CD4-positive, alpha-beta T cell (primary cell): ENCODE measurements around the gene CACHD1. TPM values are rescaled to one million over a fixed set of nuclear protein-coding genes. Genes with fewer than 3 reads are reported as not detected.

Source experiments
- ATAC-seq: fragments of 200-7000 bp; cut with Tn5 transposase; one replicate; pipeline ENCODE4 v1.10.0; 2022; ENCODE audit warnings: mild to moderate bottlenecking; ENCODE audit not compliant: poor library complexity
- CTCF ChIA-PET: fragments of 350-600 bp; sonication (Branson Sonifier 250); formaldehyde crosslinking; loops from one replicate; lab custom pipeline; 2021; ENCODE audit warnings: antibody characterized with exemption, inconsistent platforms; lab: Charles Lee
- POLR2A ChIA-PET: fragments of 350-600 bp; sonication (Branson Sonifier 250); formaldehyde crosslinking; loops from one replicate; lab custom pipeline; 2021; ENCODE audit warnings: antibody characterized with exemption, inconsistent platforms; lab: Charles Lee
- DNase-seq, 14 experiments: peaks; one replicate each; pipeline ENCODE4 v3.0.0-alpha.2; 2013 to 2020; ENCODE audit warnings: mixed read lengths in 2 of 14
- H3K27ac ChIP-seq, 2 donors: one replicate each; pipeline versions ENCODE4 v1.5.1 to v1.7.0; 2013; ENCODE audit warnings: low read length in 2 of 2, low read depth in 1 of 2, mild to moderate bottlenecking in 1 of 2
- H3K27me3 ChIP-seq, 2 experiments: 1 replicate in 1 of 2; 2 replicates in 1 of 2; pipeline versions ENCODE4 v1.6.1 to v1.7.0; 2013; ENCODE audit warnings: low read length in 2 of 2, control low read depth in 1 of 2, mild to moderate bottlenecking in 1 of 2, moderate library complexity in 1 of 2; ENCODE audit not compliant: insufficient read depth in 2 of 2, control insufficient read depth in 1 of 2
- H3K36me3 ChIP-seq: one replicate; pipeline ENCODE4 v1.6.1; 2013; ENCODE audit warnings: low read length, control low read depth; ENCODE audit not compliant: insufficient read depth
- H3K4me1 ChIP-seq: one replicate; pipeline ENCODE4 v1.6.1; 2013; ENCODE audit warnings: low read length, control low read depth; ENCODE audit not compliant: insufficient read depth
- H3K4me3 ChIP-seq: one replicate; pipeline ENCODE4 v1.5.1; 2013; ENCODE audit warnings: mild to moderate bottlenecking, low read length, moderate library complexity
- H3K9me3 ChIP-seq, 2 experiments: 1 replicate in 1 of 2; 2 replicates in 1 of 2; pipeline versions ENCODE4 v1.6.1 to v1.7.0; 2013; ENCODE audit warnings: low read length in 2 of 2, mild to moderate bottlenecking in 2 of 2, control low read depth in 1 of 2, moderate library complexity in 1 of 2; ENCODE audit not compliant: control insufficient read depth in 1 of 2, insufficient read depth in 1 of 2
- H3K27ac Mint-ChIP-seq: one replicate; pipeline ENCODE4 v1.8.0; 2020; ENCODE audit warnings: mixed read lengths
- H3K27me3 Mint-ChIP-seq: one replicate; pipeline ENCODE4 v1.8.0; 2021; ENCODE audit warnings: mixed read lengths
- H3K36me3 Mint-ChIP-seq: one replicate; pipeline ENCODE4 v1.8.0; 2021; ENCODE audit warnings: low read depth, mixed read lengths
- H3K4me1 Mint-ChIP-seq: one replicate; pipeline ENCODE4 v1.8.0; 2021; ENCODE audit warnings: low read depth, mixed read lengths
- H3K4me3 Mint-ChIP-seq: one replicate; pipeline ENCODE4 v1.8.0; 2020; ENCODE audit warnings: mild to moderate bottlenecking, mixed read lengths
- H3K9me3 Mint-ChIP-seq: one replicate; pipeline ENCODE4 v1.8.0; 2020; ENCODE audit warnings: mixed read lengths
- CTCF ChIP-seq: fragments of 200-600 bp; IDR thresholded peaks from one replicate; pipeline ENCODE4 v1.8.0; 2022; ENCODE audit warnings: antibody characterized with exemption, mild to moderate bottlenecking
- intact Hi-C, 2 experiments: fragments of 100-400 bp; cut with DNase I in 1 of 2; cut with micrococcal nuclease in 1 of 2; formaldehyde crosslinking; loops; one replicate each; pipeline versions ENCODE4 v1.15.1 to v1.9.0; 2023 to 2025; cut with DNase I, micrococcal nuclease
- total RNA-seq, 174 experiments: library from RNA in 2 of 174; stranded (reverse) in 2 of 174; gene quantifications; one replicate each; pipeline ENCODE4 v1.2.3 and lab custom pipeline; 2021 to 2026

CACHD1 gene
- total RNA-seq, 2 experiments from 2014 or later = 6.2 to 7.1 TPM

- ChIA-PET POLR2A (no interaction called here), CTCF (no interaction called here)
- DNase-seq (no peak), ATAC-seq (no peak)
- Mint-ChIP-seq H3K9me3 (peaks cover 10% of the 10 kb centered on the region), H3K27ac (no peak overlapping the region), H3K27me3 (peaks cover 65% of the 10 kb centered on the region), H3K36me3 (no peaks in the 10 kb centered on the region), H3K4me3 (no peak overlapping the region), H3K4me1 (no peaks in the 10 kb centered on the region)
- no peak overlapping the region for H3K4me3 ChIP-seq
- no peaks in the 10 kb centered on the region for H3K4me1 ChIP-seq
- H3K27ac ChIP-seq = no peak overlapping the region
- TF ChIP-seq CTCF = no peak
- H3K27me3 ChIP-seq = peaks cover 0 to 15% of the 10 kb centered on the region in 2 experiments
- H3K9me3 ChIP-seq = no peaks in the 10 kb centered on the region
- intact Hi-C loops = no loop called here
- no peaks in the 10 kb centered on the region for H3K36me3 ChIP-seq
These were observed 251.7 kb downstream of the CACHD1 start for GRCh38 chr1:64721576-64722145.

GRCh38 chr1:64727861-64728260 lies 257.9 kb downstream of the CACHD1 start:
- no peaks in the 10 kb centered on the region for H3K4me1 ChIP-seq
- H3K36me3 ChIP-seq = no peaks in the 10 kb centered on the region
- no peaks in the 10 kb centered on the region for H3K9me3 ChIP-seq
- Mint-ChIP-seq H3K4me1 (no peaks in the 10 kb centered on the region), H3K36me3 (no peaks in the 10 kb centered on the region), H3K9me3 (no peaks in the 10 kb centered on the region), H3K4me3 (no peak overlapping the region), H3K27ac (no peak overlapping the region), H3K27me3 (peaks cover 22% of the 10 kb centered on the region)
- H3K4me3 ChIP-seq = no peak overlapping the region
- CTCF ChIA-PET = interaction anchor here (1.1 kb wide), 1 partner anchor 9 kb away, joined by 4 read pairs; no protein-coding TSS in a partner anchor
- intact Hi-C loops = no loop called here
- POLR2A ChIA-PET = interaction anchor here (0.6 kb wide), 1 partner anchor 20 kb away, joined by 4 read pairs; no protein-coding TSS in a partner anchor
- DNase-seq = no peak
- no peak for TF ChIP-seq CTCF
- H3K27ac ChIP-seq = no peak overlapping the region
- ATAC-seq = no peak
- H3K27me3 ChIP-seq = peaks cover 0 to 7% of the 10 kb centered on the region in 2 experiments

GRCh38 chr1:64733581-64734286 lies 263.8 kb downstream of the CACHD1 start:
- no peaks in the 10 kb centered on the region for H3K9me3 ChIP-seq
- Mint-ChIP-seq H3K27ac (no peak overlapping the region), H3K4me1 (no peaks in the 10 kb centered on the region), H3K27me3 (peaks cover 2% of the 10 kb centered on the region), H3K4me3 (no peak overlapping the region), H3K36me3 (no peaks in the 10 kb centered on the region), H3K9me3 (no peaks in the 10 kb centered on the region)
- no peaks in the 10 kb centered on the region for H3K36me3 ChIP-seq
- H3K4me1 ChIP-seq = no peaks in the 10 kb centered on the region
- intact Hi-C loops = no loop called here
- no peak for ATAC-seq
- no peak overlapping the region for H3K4me3 ChIP-seq
- peaks cover 0 to 4% of the 10 kb centered on the region in 2 experiments for H3K27me3 ChIP-seq
- POLR2A ChIA-PET = no interaction called here
- no peak for DNase-seq
- H3K27ac ChIP-seq = no peak overlapping the region
- TF ChIP-seq CTCF = no peak
- CTCF ChIA-PET = no interaction called here
